GM19438 (cell line): ENCODE data around the gene LFNG.

Experiments
- ATAC-seq: cut with Tn5 transposase; IDR thresholded peaks from one replicate; pipeline ENCODE4 v1.9.1; 2021; ENCODE audit warnings: low read depth; ENCODE audit not compliant: unreplicated experiment

The LFNG gene, protein sequence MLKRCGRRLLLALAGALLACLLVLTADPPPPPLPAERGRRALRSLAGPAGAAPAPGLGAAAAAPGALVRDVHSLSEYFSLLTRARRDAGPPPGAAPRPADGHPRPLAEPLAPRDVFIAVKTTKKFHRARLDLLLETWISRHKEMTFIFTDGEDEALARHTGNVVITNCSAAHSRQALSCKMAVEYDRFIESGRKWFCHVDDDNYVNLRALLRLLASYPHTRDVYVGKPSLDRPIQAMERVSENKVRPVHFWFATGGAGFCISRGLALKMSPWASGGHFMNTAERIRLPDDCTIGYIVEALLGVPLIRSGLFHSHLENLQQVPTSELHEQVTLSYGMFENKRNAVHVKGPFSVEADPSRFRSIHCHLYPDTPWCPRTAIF

DNA sequence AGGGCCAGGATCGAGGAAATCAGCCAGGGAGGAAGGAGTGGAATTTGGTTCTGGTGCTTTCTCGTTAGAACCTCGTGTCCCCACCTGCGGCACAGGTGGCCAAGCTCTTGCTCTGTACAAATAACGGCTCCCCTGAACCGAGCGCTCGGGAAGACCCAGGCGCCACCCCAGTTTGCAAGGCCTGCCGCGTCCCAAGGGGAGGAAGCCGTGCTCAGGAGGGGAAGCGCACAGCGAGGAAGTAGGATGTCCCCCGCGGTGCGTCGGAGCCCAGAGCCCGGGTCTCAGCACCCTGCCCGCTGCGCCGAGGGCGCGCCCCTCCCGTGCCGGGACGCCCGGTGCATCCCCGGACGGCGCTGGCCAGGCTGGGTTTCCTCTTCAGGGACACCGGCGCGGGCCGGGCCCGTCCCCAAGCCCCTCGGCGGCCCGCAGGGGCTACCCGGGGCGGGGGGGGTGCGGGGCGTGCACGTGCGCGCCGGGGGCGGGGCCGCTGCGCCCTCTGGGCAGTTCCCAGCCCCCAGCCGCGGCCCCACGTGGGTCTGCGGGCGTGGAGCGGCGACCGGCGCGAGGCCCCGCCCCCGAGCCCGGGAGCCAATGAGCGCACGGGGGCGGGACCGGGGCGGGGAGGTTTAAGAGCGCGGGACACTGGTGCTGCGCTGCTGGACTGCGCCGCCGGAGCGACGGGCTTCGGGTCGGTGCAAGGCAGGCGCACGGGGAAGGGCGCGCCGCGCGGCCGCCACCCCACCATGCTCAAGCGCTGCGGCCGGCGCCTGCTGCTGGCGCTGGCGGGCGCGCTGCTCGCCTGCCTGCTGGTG is at the start of gene LFNG:
TSS of gene LFNG (plus strand) at position 656 of the 812 bp plus-strand sequence. CDS start at position 744, 88 bp downstream.
- ATAC-seq = peak; percentile 81

DNA sequence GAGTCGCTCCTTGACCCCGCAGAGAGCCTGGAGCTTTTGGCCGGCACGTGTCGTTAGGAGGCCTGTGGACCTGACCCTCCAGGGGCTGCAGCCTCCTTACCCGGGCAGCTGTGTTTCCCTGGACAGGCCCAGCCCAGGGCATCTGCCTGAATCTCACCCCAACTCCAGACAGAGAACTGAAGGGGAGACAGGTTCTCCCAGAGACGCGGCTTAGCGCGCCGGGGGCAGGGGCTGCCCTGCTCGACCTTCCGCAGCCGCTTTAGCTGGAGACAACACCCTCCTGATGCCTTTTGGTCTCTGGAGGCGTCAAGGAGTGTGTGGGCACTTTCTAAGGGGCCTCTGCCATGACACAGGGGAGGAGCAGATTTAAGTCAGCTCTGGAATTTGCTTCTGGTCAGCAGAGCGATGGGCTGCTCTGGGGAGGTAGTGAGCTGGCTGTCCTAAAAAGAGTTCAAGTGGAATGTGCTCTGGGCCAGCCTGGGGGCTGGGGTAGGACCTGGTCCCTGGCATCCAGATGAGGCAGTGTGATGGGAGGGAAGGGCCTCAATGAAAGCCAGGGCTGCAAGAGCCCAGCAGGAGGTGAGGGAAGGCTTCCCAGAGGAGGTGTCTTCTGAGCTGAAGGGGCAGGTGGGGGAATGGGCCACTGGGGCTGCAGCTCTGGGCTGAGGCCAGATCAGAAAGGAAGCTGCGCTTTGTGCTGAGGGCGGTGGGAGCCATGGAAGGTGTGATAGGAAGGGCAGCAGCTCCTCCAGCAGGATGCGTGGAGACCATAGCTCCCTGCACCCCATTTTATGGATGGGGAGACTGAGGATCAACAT is 49.2 kb upstream of the LFNG start:
- ATAC-seq = no peak

DNA sequence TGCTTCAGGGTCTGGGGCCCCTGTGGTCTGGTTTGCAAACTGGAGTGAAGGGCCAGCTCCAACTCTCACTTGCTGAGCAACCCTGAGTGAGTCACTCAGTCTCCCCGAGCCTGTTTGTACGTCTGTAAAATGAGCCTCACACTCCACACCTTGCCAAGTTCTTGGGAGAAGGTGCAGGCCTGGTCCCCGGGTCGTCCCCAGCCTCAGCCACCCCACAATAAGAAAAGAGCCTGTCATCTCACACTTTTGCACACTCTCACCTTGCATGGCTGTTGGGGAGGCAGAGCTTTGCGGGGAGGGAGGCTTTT is 48.6 kb upstream of the LFNG start:
- ATAC-seq = no peak

DNA sequence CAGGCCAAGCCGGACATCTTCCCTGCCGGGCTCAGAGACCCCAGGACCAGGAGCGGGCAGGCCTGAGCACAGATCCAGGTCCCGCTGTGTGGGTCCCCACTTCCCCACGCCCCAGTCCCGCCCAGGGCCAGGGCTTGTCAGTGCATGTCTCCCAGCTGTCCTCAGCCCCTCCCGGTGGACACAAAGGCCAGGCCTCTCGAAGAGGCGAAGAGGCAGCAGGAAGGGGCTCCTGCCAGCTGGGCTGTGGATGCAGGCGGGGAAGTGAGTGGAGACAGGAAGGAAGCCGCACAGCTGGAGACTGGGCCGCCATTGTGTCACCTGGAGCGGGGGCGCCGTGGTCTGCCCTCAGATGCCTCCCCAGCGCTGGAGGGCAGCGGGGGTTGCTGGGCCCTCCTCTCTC is 48.2 kb upstream of the LFNG start:
- no peak for ATAC-seq

DNA sequence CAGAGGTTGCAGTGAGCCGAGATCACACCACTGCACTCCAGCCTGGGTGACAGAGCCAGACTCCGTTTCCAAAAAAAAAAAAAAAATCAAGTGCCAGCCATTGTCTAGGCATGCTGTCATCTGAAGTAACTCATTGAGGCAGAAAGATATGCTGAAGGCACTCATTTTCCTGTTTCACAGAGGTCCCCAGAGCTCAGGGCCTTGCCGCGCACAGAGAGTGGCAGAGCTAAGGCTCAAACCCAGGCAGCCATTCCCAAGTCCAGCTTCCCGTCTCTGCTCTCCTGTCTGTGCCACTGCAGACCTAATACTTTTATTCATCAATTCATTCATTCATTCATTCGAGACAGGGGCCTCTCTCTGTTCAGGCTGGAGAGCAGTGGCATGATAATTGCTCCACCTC is 46.8 kb upstream of the LFNG start:
- ATAC-seq = no peak

DNA sequence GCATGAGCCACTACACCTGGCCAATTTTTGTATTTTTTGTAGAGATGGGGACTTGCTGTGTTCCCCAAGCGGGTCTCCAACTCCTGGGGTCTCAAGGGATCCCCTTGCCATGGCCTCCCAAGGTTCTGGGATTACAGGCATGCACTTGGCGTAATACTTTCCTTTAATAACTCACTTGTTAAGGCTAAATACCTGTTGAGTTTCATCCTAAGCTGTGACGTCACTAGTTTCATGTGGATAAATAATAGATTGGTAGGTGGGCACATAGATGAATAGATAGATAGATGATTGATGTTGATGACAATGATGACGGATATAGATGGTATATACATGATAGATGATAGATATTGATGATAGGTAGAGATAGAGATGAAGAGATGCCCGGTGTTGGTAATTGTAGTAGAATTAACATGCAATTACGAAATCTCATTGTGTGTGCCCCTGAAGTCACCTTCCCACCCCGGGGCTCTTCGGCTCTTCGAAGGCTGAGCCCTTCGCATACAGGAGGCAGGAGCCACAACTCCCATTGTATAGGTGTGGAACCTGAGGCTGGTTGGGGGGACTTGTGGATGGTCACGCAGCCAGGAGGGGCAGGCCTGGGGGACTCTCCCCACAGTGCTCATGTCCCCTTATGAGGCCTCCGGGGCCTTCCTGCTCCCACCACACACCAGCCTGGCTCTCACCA is 45.9 kb upstream of the LFNG start:
- ATAC-seq = no peak

DNA sequence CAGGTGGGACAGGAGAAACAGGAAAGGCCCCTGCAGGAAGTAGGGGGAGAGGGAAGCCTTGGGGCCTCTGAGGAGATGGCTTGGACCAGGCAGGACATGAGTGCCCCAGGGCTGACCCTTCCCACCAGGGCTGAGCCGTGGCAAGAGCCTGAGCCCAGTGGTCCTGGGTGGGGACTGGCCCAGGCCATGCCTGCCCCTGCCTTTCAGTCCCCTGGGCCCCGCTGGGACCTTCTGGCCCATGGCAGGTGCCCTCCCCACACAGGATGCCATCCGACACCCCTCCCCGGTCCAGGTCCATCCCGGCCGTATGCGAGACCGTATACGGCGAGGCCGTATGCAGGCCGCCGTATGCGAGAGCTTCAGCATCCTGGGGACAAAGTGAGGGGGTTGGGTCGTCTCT is 45.4 kb upstream of the LFNG start:
- ATAC-seq = no peak

DNA sequence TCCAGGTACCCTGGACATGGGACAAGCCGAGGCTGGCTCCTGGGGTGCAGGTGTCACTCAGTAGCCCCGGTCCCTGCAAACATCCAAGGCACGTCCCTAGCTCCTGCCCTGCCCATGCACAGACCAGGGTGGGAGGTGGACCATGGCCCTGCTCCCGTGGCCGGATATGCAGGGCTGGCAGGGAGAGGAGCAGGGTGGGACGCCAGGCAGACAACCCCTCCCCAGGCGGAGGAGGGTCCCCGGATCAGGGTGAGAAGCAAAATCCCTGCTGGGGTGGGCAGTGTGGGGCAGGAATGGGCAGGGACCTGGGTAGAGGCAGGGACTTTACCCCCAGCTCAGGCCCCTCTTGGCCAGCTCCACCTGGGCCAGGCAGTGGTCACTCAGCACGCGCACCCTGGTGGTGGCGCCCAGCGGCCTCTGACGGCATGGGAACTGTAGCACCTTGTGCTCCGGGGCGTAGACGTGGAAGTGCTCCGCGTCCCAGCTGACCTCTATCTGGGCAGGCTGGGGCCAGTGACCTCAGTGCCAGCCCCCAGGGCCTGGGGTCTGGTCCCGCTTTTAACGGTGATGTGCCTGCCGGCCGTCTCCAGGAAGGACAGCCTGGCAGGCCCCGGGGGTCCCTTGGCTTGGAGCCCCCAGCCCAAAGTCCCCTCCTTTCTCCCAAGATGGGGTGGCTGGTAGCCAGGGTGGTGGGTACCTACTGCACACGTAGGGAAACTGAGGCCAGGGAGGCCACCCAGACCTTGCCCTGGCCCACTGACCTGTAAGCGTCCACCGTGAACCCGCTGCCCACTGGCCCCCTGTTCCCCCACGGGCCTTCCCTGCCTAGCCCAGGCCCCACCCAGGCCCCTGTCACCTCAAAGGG is 44.5 kb upstream of the LFNG start:
- no peak for ATAC-seq

DNA sequence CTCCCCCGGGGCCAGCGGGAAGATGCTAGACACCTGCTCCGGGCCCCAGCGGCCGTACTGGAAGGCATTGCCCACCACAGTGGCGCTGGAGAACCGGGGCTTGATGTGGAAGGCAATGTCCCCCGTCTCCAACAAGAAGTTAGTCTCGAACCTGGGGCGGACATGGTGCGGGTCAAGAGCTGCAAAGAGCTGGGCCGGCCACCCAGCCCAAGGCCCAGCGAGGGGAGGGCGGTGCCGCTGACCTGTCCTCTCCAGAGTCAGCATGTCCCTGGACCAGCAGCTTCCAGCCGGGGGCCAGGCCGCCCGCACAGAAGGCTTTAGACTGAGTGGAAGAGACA is 43.9 kb upstream of the LFNG start:
- ATAC-seq = no peak

DNA sequence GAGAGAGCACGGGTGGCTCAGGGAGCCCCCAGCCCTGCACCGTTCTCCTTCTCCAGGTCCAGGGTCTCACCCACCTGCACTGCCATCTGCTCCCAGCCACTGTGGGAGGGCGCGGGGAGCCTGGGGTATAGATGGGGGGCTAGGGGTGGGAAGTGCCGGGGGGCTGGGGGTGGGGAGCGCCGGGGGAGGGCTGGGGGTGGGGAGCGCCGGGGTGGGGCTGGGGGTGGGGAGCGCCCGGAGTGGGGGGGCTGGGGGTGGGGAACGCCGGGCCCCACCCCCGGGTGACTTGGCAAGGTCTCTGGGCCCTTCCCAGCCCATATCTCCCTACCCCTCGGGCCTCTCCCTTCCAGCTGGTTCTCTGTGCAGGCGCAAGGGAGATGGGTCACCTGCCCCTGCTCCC is 43.3 kb upstream of the LFNG start, which contains the start of gene GRIFIN:
TSS of gene GRIFIN (minus strand) at position 101 of the 400 bp plus-strand sequence. CDS start at position 86, 15 bp downstream.
- ATAC-seq = no peak

DNA sequence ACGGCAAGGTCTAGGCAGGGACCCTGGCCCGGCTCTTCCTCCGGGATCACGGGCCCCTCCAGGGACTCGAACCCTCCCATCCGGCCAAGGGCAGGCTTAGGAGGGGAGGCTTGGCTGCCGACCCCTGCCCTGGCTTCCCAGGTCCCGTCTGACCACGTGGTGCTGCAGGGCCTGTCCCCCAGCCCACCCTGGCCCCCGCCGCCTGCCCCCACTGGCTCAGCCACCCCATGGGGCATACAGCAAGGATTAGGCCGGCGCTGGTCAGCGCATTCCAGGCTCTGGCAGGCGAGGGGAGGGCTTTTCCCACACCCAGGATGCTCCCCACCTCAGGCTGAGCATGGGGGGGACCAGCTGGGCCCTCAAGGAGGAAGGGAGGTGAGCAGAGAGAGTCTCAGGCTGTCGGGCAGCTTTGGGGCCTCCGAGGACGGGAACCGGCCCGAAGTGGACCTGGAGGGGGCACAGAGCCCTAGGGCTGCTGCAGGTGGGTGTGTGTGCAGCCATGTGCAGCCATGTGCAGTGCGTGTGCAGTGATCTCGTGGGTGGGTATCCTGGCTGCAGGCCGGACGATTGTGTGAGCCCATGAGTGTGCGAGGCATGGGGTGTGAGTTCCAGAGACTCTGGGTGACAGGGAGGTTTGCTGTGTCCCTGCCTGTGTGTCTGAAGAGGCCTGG is 42.7 kb upstream of the LFNG start:
- ATAC-seq = no peak

DNA sequence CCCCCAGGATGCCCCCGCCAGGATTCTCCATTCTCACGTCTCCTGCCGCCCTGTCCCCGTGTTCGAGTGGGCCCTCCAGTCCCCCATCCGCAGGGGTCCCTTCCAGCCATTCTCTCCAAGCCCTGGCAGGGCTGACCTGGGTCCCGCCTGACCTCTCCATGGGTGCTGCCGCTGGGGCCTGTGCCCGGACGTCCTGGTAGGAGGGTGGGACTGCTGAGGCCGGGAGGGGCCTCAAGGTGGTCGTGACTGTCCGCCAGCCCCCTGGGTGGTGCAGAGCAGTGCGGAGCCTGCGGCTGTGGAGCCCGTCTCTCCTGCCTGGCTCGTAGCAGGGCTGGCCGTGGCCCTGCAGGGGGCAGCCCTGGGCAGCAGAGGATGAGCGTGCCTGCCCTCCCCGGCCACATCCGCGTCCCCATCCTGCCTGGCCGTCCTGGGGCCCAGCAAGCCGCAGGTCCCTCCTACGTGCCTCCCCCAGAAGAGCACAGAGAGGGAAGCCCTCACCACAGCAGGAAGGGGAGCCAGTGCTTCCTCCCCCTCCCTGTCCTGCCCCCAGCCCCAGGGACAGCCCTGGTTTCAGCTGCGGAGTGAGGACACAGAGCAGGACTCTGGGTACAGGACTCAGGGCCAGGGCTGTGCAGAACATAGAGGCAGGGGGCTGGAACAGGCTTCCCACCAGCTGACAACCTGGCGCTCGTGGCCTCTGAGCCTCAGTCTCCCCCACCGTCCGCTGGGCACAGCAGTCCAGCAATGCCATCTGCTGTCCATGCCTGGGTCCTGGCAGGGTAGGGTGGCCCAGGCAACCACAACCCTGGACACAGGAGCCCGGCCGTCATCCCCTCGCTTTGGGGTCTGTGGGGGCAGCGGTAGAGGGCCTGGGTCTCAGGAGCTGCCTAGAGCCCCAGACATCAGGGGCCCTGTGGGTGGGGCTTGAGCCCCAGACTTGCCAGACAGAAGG is 41.9 kb upstream of the LFNG start:
- no peak for ATAC-seq

DNA sequence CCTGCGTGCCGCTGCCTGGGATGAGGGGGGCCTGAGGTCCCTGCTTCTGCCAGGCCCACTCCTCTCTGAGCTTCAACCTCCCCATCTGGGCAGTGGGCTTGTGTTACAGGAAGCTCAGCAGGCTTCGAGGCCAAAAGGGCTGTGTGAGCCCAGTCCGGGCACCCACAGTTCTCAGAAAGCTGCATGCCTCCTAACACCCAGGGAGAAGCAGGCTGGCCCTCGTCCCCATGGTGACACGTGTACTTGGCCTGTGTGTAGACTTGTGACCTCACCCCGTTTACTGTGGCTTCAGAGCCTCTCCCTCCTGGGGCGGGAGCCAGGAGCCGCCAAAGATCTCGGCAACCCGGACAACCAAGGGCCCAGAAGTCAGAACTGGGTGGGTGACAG is 41.2 kb upstream of the LFNG start:
- no peak for ATAC-seq

DNA sequence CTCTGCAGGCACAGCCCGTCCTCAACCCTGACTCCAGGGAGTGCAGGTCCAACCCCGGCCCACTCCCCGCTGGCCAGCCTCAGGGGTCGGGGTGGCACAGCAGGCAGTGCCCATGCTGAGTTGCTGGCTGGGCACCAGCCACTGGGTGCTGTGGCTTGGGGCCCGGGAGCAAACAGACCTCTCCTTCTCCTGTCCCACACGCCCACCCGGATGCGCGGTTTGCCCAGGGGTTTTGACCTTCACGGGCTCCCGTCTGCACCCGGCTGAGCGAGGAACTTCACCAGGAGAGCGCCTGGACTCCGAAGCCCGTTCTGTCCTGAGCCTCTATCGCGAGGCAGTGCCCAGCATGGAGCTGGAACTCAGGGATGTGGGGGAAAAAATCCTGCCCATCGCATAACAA is 40.8 kb upstream of the LFNG start:
- ATAC-seq = no peak

DNA sequence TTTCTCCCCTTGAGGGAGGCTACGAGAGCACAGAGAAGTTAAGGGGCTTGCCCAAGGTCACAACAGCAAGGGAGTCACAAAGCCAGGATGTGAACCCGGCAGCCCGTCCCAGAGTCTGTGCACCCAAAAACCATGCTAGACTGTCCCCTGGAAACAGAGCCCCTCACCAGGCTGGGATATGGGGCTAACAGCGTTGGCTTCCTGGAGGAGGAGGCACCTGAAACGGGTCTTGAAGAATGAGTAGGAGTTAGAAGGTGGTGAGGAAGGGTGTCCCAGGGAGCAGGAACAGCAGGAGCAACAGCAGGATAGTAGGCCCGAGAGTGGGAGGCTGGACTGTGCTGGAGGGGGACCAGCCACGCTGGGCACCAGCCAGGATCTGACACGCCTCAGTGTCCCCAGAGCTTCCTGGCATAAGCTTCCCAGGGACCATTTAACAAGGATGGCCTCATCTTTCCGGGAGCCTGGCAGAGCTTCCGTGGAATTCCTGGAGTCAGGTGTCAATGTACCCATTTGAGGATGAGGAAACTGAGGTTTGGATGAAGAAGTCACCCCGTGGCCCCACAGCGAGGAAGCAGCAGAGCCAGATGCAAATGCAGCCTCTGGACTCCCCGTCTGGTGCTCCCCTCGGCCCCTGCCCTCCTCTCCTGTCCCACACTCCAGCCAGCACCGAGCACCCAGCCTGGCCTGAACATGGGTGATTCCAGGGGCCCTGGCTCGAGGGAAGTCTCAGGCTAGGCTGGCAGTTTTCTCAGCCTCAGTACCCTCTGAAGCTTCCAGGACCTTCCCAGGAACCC is 40.1 kb upstream of the LFNG start:
- ATAC-seq = no peak

DNA sequence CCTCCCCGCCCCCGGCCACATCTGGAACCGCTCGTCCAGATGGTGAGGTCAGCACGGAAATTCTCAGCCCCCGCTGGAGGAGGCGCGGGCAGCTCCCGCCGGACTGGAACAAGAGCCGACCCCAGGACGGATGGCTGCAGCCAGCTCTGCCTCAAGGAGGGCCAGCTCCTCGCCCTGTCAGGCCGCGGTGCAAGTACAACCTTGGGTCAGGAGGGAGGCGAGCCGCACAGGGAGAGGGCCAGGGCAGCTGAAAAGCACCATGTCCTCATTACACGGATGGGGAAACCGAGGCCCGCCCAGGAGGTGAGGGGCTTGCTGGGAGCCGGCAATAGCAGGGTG is 39.5 kb upstream of the LFNG start:
- ATAC-seq = no peak

DNA sequence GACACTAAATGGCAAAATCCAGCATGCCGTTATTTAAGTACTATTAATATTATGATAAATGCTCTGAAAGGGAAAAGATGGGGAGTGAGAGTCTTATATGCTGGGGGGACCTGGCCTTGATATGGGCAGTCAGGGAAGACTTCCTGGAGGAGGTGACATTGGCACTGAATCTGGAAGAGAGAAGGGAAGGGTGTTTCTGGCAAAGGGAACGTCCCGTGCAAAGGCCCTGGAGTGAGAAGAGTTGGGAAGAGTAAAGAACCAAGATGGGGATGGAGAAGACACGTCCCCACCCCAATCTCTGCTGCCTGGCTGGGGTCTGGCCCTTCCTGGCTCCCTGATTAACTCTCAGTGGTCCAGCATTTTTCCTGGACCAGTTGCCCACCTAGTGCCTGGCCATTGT is 38.4 kb upstream of the LFNG start:
- ATAC-seq = no peak
